ENCODE measurements around the gene DNAI4. TPM values are rescaled to one million over a fixed set of nuclear protein-coding genes. Genes with fewer than 3 reads are reported as not detected.
"Not testable (repeated sequence)": the region's sequence is repeated elsewhere in the genome, so short reads cannot be mapped to it uniquely, and the experiment has no call there.

The DNAI4 gene
- total RNA-seq, 2 donors from 2014 or later, result 10.3 to 17.5 TPM

GRCh38 chr1:66931590-66931989 lies 6.9 kb upstream of the DNAI4 start:
- ATAC-seq (no peak), DNase-seq (no peak)
- intact Hi-C loops (cut with DNase I), result loop anchor here in 1 of 2 donors (5.0 kb wide), 1 partner anchor 121 kb away; the partner anchor contains the start of gene SLC35D1

GRCh38 chr1:66930823-66931174 lies 6.1 kb upstream of the DNAI4 start:
- intact Hi-C loops (cut with DNase I), result loop anchor here in 1 of 2 donors (5.0 kb wide), 1 partner anchor 122 kb away; the partner anchor contains the start of gene SLC35D1

GRCh38 chr1:66929999-66930822 lies 5.6 kb upstream of the DNAI4 start:
- peak; percentile 95 for DNase-seq
- intact Hi-C loops (cut with DNase I), result loop anchor here in 1 of 2 donors (5.0 kb wide), 1 partner anchor 122 kb away; the partner anchor contains the start of gene SLC35D1
- ATAC-seq, result peak; percentile 88 to 92

More at GRCh38 chr1:66930823-66931174, 6.1 kb upstream of the DNAI4 start:
- ATAC-seq, result no peak
- no peak for DNase-seq

GRCh38 chr1:66929691-66929998 lies 5.0 kb upstream of the DNAI4 start:
- ATAC-seq (no peak), DNase-seq (no peak)
- intact Hi-C loops (cut with DNase I), result no loop called here

GRCh38 chr1:66929146-66929688 lies 4.6 kb upstream of the DNAI4 start:
- DNase-seq (no peak), ATAC-seq (no peak)
- intact Hi-C loops (cut with DNase I), result no loop called here

GRCh38 chr1:66927528-66927927 lies 2.9 kb upstream of the DNAI4 start:
- intact Hi-C loops (cut with DNase I), result no loop called here
- DNase-seq (no peak), ATAC-seq (no peak)

- ATAC-seq (no peak), DNase-seq (no peak)
- intact Hi-C loops (cut with DNase I), result no loop called here
Measured at GRCh38 chr1:66925944-66926343, 1.3 kb upstream of the DNAI4 start.

GRCh38 chr1:66925558-66925910 lies 878 bp upstream of the DNAI4 start:
- DNase-seq (no peak), ATAC-seq (no peak)
- intact Hi-C loops (cut with DNase I), result no loop called here

- ATAC-seq, result no peak
- intact Hi-C loops (cut with DNase I), result no loop called here
- DNase-seq, result no peak
Measured at GRCh38 chr1:66920543-66920942, 4.1 kb downstream of the DNAI4 start.

GRCh38 chr1:66919828-66920227 lies 4.8 kb downstream of the DNAI4 start:
- intact Hi-C loops (cut with DNase I), result no loop called here
- DNase-seq (no peak), ATAC-seq (no peak)

GRCh38 chr1:66919063-66919462 lies 5.6 kb downstream of the DNAI4 start:
- ATAC-seq (no peak), DNase-seq (no peak)
- intact Hi-C loops (cut with DNase I), result no loop called here

GRCh38 chr1:66917476-66917875 lies 7.2 kb downstream of the DNAI4 start:
- intact Hi-C loops (cut with DNase I), result no loop called here
- ATAC-seq, result no peak
- no peak for DNase-seq

GRCh38 chr1:66916320-66916719 lies 8.3 kb downstream of the DNAI4 start:
- intact Hi-C loops (cut with DNase I), result no loop called here
- no peak for ATAC-seq
- no peak for DNase-seq

- ATAC-seq; intact Hi-C loops (cut with DNase I): not testable (repeated sequence)
Measured at GRCh38 chr1:66915203-66915602, 9.5 kb downstream of the DNAI4 start.

GRCh38 chr1:66893712-66894111 lies 30.9 kb downstream of the DNAI4 start:
- DNase-seq (no peak), ATAC-seq (no peak)
- intact Hi-C loops (cut with DNase I), result no loop called here

More at GRCh38 chr1:66915203-66915602, 9.5 kb downstream of the DNAI4 start:
- not testable (repeated sequence) for DNase-seq

GRCh38 chr1:66890621-66891020 lies 34.0 kb downstream of the DNAI4 start:
- DNase-seq, result no peak
- ATAC-seq, result no peak
- intact Hi-C loops (cut with DNase I), result no loop called here

- ATAC-seq, result no peak
- no peak for DNase-seq
- intact Hi-C loops (cut with DNase I), result no loop called here
Measured at GRCh38 chr1:66889030-66889429, 35.6 kb downstream of the DNAI4 start.

GRCh38 chr1:66876664-66877063 lies 48.0 kb downstream of the DNAI4 start:
- ATAC-seq (no peak), DNase-seq (no peak)
- intact Hi-C loops (cut with DNase I), result no loop called here

GRCh38 chr1:66873111-66873510 lies 51.5 kb downstream of the DNAI4 start:
- intact Hi-C loops (cut with DNase I), result no loop called here
- ATAC-seq (no peak), DNase-seq (no peak)

GRCh38 chr1:66872024-66872423 lies 52.6 kb downstream of the DNAI4 start:
- ATAC-seq; DNase-seq; intact Hi-C loops (cut with DNase I): not testable (repeated sequence)

GRCh38 chr1:66867501-66867900 lies 57.2 kb downstream of the DNAI4 start:
- ATAC-seq (no peak), DNase-seq (no peak)
- intact Hi-C loops (cut with DNase I), result no loop called here
